Activated B cell treated with CpG ODN at 0.5 μM for 24 hours (primary cell): ENCODE data around the gene ERN1. TPM values are rescaled to one million over a fixed set of nuclear protein-coding genes. Genes with fewer than 3 reads are reported as not detected.

Experiments
- ATAC-seq: fragments of 200-7000 bp; cut with Tn5 transposase; one replicate; pipeline ENCODE4 v1.10.0; 2021; ENCODE audit warnings: low read depth, mild to moderate bottlenecking, moderate library complexity
- CTCF ChIA-PET: fragments of 350-600 bp; sonication (Branson Sonifier 250); formaldehyde crosslinking; loops from one replicate; lab custom pipeline; 2021; ENCODE audit warnings: antibody characterized with exemption; lab: Charles Lee
- POLR2A ChIA-PET: fragments of 350-600 bp; sonication (Branson Sonifier 250); formaldehyde crosslinking; loops from one replicate; lab custom pipeline; 2021; ENCODE audit warnings: antibody characterized with exemption; lab: Charles Lee
- DNase-seq: peaks from one replicate; pipeline ENCODE4 v3.0.0; 2022
- H3K27ac Mint-ChIP-seq: one replicate; pipeline ENCODE4 v1.8.0; 2020; ENCODE audit warnings: mixed read lengths
- H3K27me3 Mint-ChIP-seq: one replicate; pipeline ENCODE4 v1.8.0; 2021; ENCODE audit warnings: mixed read lengths
- H3K36me3 Mint-ChIP-seq: one replicate; pipeline ENCODE4 v1.8.0; 2021; ENCODE audit warnings: low read depth, mixed read lengths
- H3K4me1 Mint-ChIP-seq: one replicate; pipeline ENCODE4 v1.8.0; 2021; ENCODE audit warnings: mixed read lengths
- H3K4me3 Mint-ChIP-seq: one replicate; pipeline ENCODE4 v1.8.0; 2020; ENCODE audit warnings: mild to moderate bottlenecking, mixed read lengths
- H3K9me3 Mint-ChIP-seq: one replicate; pipeline ENCODE4 v1.8.0; 2020; ENCODE audit warnings: mixed read lengths
- CTCF ChIP-seq: fragments of 200-600 bp; IDR thresholded peaks from one replicate; pipeline ENCODE4 v1.8.0; 2022; ENCODE audit warnings: antibody characterized with exemption, mild to moderate bottlenecking
- intact Hi-C: fragments of 100-400 bp; cut with micrococcal nuclease; formaldehyde crosslinking; loops from one replicate; pipeline ENCODE4 v1.15.1; 2024
- total RNA-seq: library from RNA; stranded (reverse); gene quantifications from 2 replicates; pipeline ENCODE4 v1.2.3, GENCODE V29; 2022

The ERN1 gene
- total RNA-seq, 1 donor from 2014 or later, result 12.9 TPM

- POLR2A ChIA-PET, result interaction anchor here (1.1 kb wide), 1 partner anchor 20 kb away, joined by 5 read pairs; the partner anchor contains the start of gene ICAM2
- TF ChIP-seq CTCF, result no peak
- H3K27ac Mint-ChIP-seq, result no peak overlapping the region
- intact Hi-C loops, result loop anchor here (2.0 kb wide), 1 partner anchor 21 kb away; the partner anchor contains the start of gene ICAM2
- CTCF ChIA-PET, result interaction anchor here (0.9 kb wide), 1 partner anchor 9 kb away, joined by 3 read pairs; no protein-coding TSS in a partner anchor
- peaks cover 4% of the 10 kb centered on the region for H3K27me3 Mint-ChIP-seq
- peak; percentile 12 for DNase-seq
- ATAC-seq, result no peak
- peaks cover 21% of the 10 kb centered on the region for H3K36me3 Mint-ChIP-seq
- H3K4me3 Mint-ChIP-seq, result no peak overlapping the region
- H3K9me3 Mint-ChIP-seq, result no peaks in the 10 kb centered on the region
- H3K4me1 Mint-ChIP-seq, result peaks cover 23% of the 10 kb centered on the region
Observed at GRCh38 chr17:63999680-64000531, 130.0 kb downstream of the ERN1 start.

GRCh38 chr17:63998721-63999679 is 130.9 kb downstream of the ERN1 start:
- DNase-seq (peak; percentile 21), ATAC-seq (peak; percentile 32)
- POLR2A ChIA-PET, result interaction anchor here (0.9 to 1.4 kb wide), 3 partner anchors 21 to 79 kb away, joined by 3 to 9 read pairs (median 5); partner anchors contain the start of gene ICAM2
- peaks cover 25% of the 10 kb centered on the region for H3K4me1 Mint-ChIP-seq
- no peaks in the 10 kb centered on the region for H3K9me3 Mint-ChIP-seq
- peaks cover 4% of the 10 kb centered on the region for H3K27me3 Mint-ChIP-seq
- TF ChIP-seq CTCF, result no peak
- intact Hi-C loops, result loop anchor here (2.0 kb wide), 1 partner anchor 22 kb away; the partner anchor contains the start of gene ICAM2
- CTCF ChIA-PET, result interaction anchor here (1.4 kb wide), 1 partner anchor 26 kb away, joined by 4 read pairs; no protein-coding TSS in a partner anchor
- peak overlapping the region; percentile 78 for H3K4me3 Mint-ChIP-seq
- H3K36me3 Mint-ChIP-seq, result peaks cover 14% of the 10 kb centered on the region
- H3K27ac Mint-ChIP-seq, result no peak overlapping the region

GRCh38 chr17:63998050-63998720 is 131.8 kb downstream of the ERN1 start, which contains the start of gene PRR29:
PRR29 (plus strand) TSS chr17:63998351; CDS start chr17:63998365, 14 bp downstream.
- Mint-ChIP-seq H3K36me3 (peaks cover 6% of the 10 kb centered on the region), H3K4me3 (peak within 1 kb of the TSS; percentile 87), H3K27me3 (peaks cover 4% of the 10 kb centered on the region), H3K27ac (no peak within 1 kb of the TSS), H3K9me3 (no peaks in the 10 kb centered on the region), H3K4me1 (peaks cover 32% of the 10 kb centered on the region)
- peak; percentile 67 for DNase-seq
- POLR2A ChIA-PET, result interaction anchor here (0.9 to 1.4 kb wide), 2 partner anchors 22 to 78 kb away, joined by 3 to 9 read pairs; partner anchors contain the start of gene ICAM2
- intact Hi-C loops, result loop anchor here (2.0 kb wide), 1 partner anchor 23 kb away; the partner anchor contains the start of gene ICAM2
- ATAC-seq, result peak; percentile 73
- CTCF ChIA-PET, result interaction anchor here (1.4 kb wide), 1 partner anchor 27 kb away, joined by 4 read pairs; no protein-coding TSS in a partner anchor
- TF ChIP-seq CTCF, result no peak

GRCh38 chr17:63997341-63998048 is 132.4 kb downstream of the ERN1 start:
- DNase-seq, result peak; percentile 12
- POLR2A ChIA-PET, result interaction anchor here (0.9 to 1.4 kb wide), 2 partner anchors 23 to 78 kb away, joined by 3 to 9 read pairs; partner anchors contain the start of gene ICAM2
- Mint-ChIP-seq H3K27me3 (peaks cover 4% of the 10 kb centered on the region), H3K4me3 (peak overlapping the region; percentile 87), H3K9me3 (no peaks in the 10 kb centered on the region), H3K27ac (no peak overlapping the region), H3K4me1 (peaks cover 36% of the 10 kb centered on the region), H3K36me3 (peaks cover under 1% of the 10 kb centered on the region)
- intact Hi-C loops, result loop anchor here (2.0 kb wide), 1 partner anchor 23 kb away; the partner anchor contains the start of gene ICAM2
- ATAC-seq, result no peak
- CTCF ChIA-PET, result interaction anchor here (1.4 kb wide), 1 partner anchor 28 kb away, joined by 4 read pairs; no protein-coding TSS in a partner anchor
- no peak for TF ChIP-seq CTCF
